Stomach (tissue), 9 donors: ENCODE data around the gene TOR1B. TPM values are rescaled to one million over a fixed set of nuclear protein-coding genes. Genes with fewer than 3 reads are reported as not detected.
A peak's percentile ranks its signal among the peaks of the same experiment; 100 is the strongest.

ENCODE experiments used
- DNase-seq, 2 donors: peaks; one replicate each; pipeline versions ENCODE4 v3.0.0 to v3.0.0-alpha.2; 2013 to 2019
- H3K27ac ChIP-seq, 5 donors: fragments of 200-600 bp in 4 of 5; sonication (generic) in 4 of 5; one replicate each; pipeline ENCODE4 v1.5.1; 2013 to 2019; ENCODE audit warnings: mild to moderate bottlenecking in 1 of 5, moderate library complexity in 1 of 5
- H3K27me3 ChIP-seq, 3 donors: fragments of 200-600 bp; sonication (generic); one replicate each; pipeline ENCODE4 v1.5.1; 2017 to 2019; ENCODE audit warnings: mixed run types in 1 of 3
- H3K36me3 ChIP-seq, 4 donors: fragments of 200-600 bp; sonication (generic); 1 replicate in 3 of 4; 2 replicates in 1 of 4; pipeline ENCODE4 v1.5.1; 2016 to 2019
- H3K4me1 ChIP-seq, 4 donors: fragments of 200-600 bp; sonication (generic); one replicate each; pipeline ENCODE4 v1.5.1; 2016 to 2019
- H3K4me3 ChIP-seq, 4 donors: fragments of 200-600 bp; sonication (generic) in 3 of 4; one replicate each; pipeline ENCODE4 v1.5.1; 2016 to 2019; ENCODE audit warnings: mild to moderate bottlenecking in 1 of 4
- H3K9me3 ChIP-seq, 4 donors: fragments of 200-600 bp; sonication (generic); one replicate each; pipeline ENCODE4 v1.5.1; 2016 to 2019
- EP300 ChIP-seq: sonication (generic); formaldehyde crosslinking; IDR thresholded peaks from one replicate; pipeline ENCODE4 v1.6.1; 2017; ENCODE audit warnings: antibody characterized with exemption
- POLR2A ChIP-seq, 4 donors: fragments of 450-650 bp; IDR thresholded peaks; one replicate each; pipeline ENCODE4 v1.6.1; 2016; ENCODE audit warnings: antibody characterized with exemption in 4 of 4, control low read depth in 2 of 4, mild to moderate bottlenecking in 1 of 4, moderate library complexity in 1 of 4
- POLR2AphosphoS5 ChIP-seq, 3 donors: sonication (generic); formaldehyde crosslinking; IDR thresholded peaks; one replicate each; pipeline ENCODE4 v1.6.1; 2016; ENCODE audit warnings: antibody characterized with exemption in 3 of 3
- WGBS, 5 donors: extraction: QIAGEN DNeasy Blood & Tissue Kit in 3 of 5; methylation state at CpG; one replicate each; pipeline versions ENCODE4 v1.1.5 to v1.1.7; 2013 to 2018; 5-methylcytosine and 5-hydroxymethylcytosine counted together
- intact Hi-C: fragments of 100-400 bp; cut with DNase I; formaldehyde crosslinking; loops from one replicate; pipeline ENCODE4 v1.15.1; 2023; ENCODE audit warnings: low total_unique reads
- polyA plus RNA-seq, 3 donors: library from polyadenylated mRNA; stranded (reverse); fragments of 200-250 nt; gene quantifications; one replicate each; pipeline ENCODE4 v1.2.3, GENCODE V29; 2013
- total RNA-seq, 5 donors: library from RNA; depleted of rRNA; stranded (reverse); fragments of >200 nt; gene quantifications; one replicate each; pipeline versions ENCODE4 v1.1.0 to v1.2.3, GENCODE V29; 2014 to 2016
- TF ChIP-seq, protein P1 (sequence below), 7 experiments: fragments of 450-650 bp in 4 of 7; fragments of 200-600 bp in 3 of 7; sonication (generic) in 3 of 7; IDR thresholded peaks; one replicate each; pipeline ENCODE4 v1.5.1; 2016 to 2019; ENCODE audit warnings: antibody characterized with exemption in 7 of 7, control low read depth in 2 of 7, mild to moderate bottlenecking in 1 of 7
- donor health status: healthy with polysubstance abuse.
- donor health status: Bipolar disorder and iron deficiency.
- donor health status: healthy.

The TOR1B gene
- total and polyA plus RNA-seq, 8 donors, result 4.7 to 151 (median 17.8) TPM

DNA sequence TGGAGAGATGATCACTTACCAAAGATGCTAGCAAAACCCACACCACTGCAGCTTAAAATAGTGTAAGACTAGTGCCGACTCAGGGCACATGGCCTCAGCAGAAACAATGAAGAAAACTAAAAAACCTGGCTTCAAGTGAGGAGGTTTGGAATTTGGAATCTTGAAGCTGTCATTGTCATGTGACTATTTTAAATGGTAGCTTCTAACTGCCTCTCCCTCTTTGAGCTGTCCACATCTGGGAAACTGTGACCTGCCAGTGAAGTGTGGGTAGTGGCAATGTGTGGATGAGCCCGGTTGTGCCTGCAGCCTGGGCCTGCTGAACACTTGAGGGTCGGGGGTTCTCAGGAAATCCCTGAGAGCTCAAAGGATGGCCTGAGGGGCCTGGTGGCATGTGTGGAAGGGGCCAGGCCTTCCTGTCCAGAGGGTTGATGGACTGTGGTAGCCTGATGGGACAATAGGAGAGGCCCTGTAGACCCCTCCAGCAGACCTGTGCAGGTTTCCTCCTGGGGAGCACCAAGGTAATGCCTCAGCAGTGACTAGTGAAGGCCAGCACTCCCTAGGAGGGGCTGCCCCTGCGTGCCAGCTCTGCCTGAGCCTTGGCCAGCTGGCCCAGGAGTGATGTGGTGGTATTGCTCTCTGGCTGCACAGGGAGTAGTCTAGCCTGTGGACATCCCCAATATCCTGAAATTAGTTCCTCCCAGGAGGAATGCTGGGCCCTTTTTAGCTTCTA, 45.9 kb downstream of the TOR1B start:
- H3K27ac ChIP-seq, result no peak overlapping the region
- peaks cover 0 to 50% (median 4%) of the 10 kb centered on the region in 4 donors for H3K4me1 ChIP-seq
- peaks cover 34 to 44% (median 42%) of the 10 kb centered on the region in 4 donors for H3K36me3 ChIP-seq
- intact Hi-C loops, result no loop called here
- H3K4me3 ChIP-seq, result no peak overlapping the region
- no peaks in the 10 kb centered on the region for H3K27me3 ChIP-seq
- WGBS, 5 donors, result 72 to 89% (median 88%) methylated on average over 3 to 4 of the region's 4 CpGs
- TF ChIP-seq POLR2A (IDR thresholded peaks at IDR 0.05) (no peak), POLR2AphosphoS5 (IDR thresholded peaks at IDR 0.05) (no peak), EP300 (no peak)
- TF ChIP-seq, protein P1, sequence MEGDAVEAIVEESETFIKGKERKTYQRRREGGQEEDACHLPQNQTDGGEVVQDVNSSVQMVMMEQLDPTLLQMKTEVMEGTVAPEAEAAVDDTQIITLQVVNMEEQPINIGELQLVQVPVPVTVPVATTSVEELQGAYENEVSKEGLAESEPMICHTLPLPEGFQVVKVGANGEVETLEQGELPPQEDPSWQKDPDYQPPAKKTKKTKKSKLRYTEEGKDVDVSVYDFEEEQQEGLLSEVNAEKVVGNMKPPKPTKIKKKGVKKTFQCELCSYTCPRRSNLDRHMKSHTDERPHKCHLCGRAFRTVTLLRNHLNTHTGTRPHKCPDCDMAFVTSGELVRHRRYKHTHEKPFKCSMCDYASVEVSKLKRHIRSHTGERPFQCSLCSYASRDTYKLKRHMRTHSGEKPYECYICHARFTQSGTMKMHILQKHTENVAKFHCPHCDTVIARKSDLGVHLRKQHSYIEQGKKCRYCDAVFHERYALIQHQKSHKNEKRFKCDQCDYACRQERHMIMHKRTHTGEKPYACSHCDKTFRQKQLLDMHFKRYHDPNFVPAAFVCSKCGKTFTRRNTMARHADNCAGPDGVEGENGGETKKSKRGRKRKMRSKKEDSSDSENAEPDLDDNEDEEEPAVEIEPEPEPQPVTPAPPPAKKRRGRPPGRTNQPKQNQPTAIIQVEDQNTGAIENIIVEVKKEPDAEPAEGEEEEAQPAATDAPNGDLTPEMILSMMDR (IDR thresholded peaks at IDR 0.05), result no peak
- no peak for DNase-seq
- H3K9me3 ChIP-seq, result no peaks in the 10 kb centered on the region

DNA sequence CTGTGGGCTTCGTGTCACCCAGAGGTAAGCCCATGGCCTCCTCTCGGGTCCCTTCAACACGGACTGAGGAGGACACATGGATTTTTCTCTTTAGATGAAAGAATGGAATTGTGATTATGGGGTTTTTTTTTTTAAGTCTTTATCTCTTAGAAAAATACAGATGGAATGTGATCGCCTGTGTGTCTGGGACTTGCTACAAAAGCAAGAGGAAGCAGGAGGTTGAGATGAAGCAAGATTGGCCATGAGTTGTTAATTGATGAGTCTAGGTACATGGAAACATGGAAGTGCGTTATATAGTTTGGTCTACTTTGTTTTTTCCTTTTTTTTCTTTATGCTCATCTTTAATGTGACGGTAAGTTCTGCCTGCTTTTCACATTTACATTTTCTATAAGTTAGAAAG, 46.9 kb downstream of the TOR1B start:
- Histone ChIP-seq H3K9me3 (no peaks in the 10 kb centered on the region), H3K27ac (peak overlapping the region in 2 of 5 donors; percentile 66 to 71), H3K4me3 (no peak overlapping the region), H3K4me1 (peaks cover 0 to 50% (median 4%) of the 10 kb centered on the region in 4 donors), H3K27me3 (no peaks in the 10 kb centered on the region), H3K36me3 (peaks cover 42 to 54% (median 52%) of the 10 kb centered on the region in 4 donors)
- intact Hi-C loops, result no loop called here
- no peak for DNase-seq
- TF ChIP-seq EP300, result no peak
- TF ChIP-seq POLR2A (IDR thresholded peaks at IDR 0.05), result no peak
- no peak for TF ChIP-seq POLR2AphosphoS5 (IDR thresholded peaks at IDR 0.05)
- TF ChIP-seq, protein P1 (IDR thresholded peaks at IDR 0.05), result no peak
- 82 to 89% (median 87%) methylated on average over 6 of the region's 6 CpGs for WGBS, 5 donors

DNA sequence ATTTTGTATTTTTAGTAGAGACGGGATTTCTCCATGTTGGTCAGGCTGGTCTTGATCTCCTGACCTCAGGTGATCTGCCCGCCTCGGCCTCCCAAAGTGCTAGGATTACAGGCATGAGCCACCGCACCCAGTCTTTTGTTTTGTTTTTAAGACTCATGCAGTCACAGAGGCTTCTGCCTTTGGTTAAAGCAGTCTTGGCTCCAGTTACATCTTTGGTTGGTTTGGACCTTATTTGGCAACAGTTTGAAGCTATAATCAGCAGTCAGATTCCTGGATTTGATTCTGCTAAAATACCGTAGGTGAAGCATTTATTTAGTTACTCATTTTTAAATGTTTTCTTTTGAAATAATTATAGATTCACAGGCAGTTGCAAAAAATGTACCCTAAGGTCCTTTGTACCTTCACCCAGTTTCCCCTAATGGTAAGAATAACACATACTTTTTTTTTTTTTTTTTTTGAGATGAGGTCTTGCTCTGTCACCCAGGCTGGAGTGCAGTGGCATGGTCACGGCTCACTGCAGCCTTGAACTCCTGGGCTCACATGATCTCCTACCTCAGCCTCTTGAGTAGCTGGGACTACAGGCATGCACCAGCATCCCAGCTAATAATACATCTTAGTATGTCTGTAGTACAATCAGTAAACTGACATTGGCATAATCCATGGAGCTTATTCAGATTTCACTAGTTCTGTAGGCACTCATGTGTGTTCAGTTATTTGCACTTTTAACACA, 48.0 kb downstream of the TOR1B start:
- H3K27ac ChIP-seq, result peak overlapping the region in 3 of 5 donors; percentile 47 to 71 (median 66)
- DNase-seq, result no peak
- 70 to 84% (median 80%) methylated on average over 6 of the region's 6 CpGs for WGBS, 5 donors
- no peaks in the 10 kb centered on the region for H3K27me3 ChIP-seq
- H3K9me3 ChIP-seq, result no peaks in the 10 kb centered on the region
- TF ChIP-seq POLR2A (IDR thresholded peaks at IDR 0.05), result no peak
- TF ChIP-seq POLR2AphosphoS5 (IDR thresholded peaks at IDR 0.05), result no peak
- TF ChIP-seq, protein P1 (IDR thresholded peaks at IDR 0.05), result no peak
- TF ChIP-seq EP300, result no peak
- H3K4me1 ChIP-seq, result peaks cover 0 to 41% (median 4%) of the 10 kb centered on the region in 4 donors
- H3K4me3 ChIP-seq, result no peak overlapping the region
- peaks cover 43 to 63% (median 60%) of the 10 kb centered on the region in 4 donors for H3K36me3 ChIP-seq
- intact Hi-C loops, result no loop called here

DNA sequence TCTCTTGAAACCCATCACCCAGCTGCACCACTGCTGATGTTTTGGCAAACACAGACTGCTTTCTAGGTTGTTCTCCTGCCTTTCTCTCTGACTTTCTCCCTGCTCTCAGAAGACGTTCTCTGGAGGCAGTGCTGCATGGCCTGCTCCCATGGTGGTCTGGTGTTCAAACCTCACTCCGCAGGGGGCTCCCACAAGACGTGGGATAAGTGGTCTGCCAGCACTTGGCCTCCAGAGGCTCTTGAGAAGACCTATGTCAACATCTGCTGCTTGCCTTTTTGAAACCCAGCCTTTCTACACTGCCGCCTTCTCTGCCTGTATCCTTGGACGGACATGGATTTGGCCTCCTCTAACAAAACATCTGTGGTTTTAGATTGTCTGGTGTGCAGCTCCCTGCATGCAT, 48.8 kb downstream of the TOR1B start:
- peaks cover 0 to 39% (median 4%) of the 10 kb centered on the region in 4 donors for H3K4me1 ChIP-seq
- H3K36me3 ChIP-seq, result peaks cover 50 to 71% (median 69%) of the 10 kb centered on the region in 4 donors
- DNase-seq, result no peak
- no peak overlapping the region for H3K4me3 ChIP-seq
- 65 to 90% (median 66%) methylated on average over 5 of the region's 5 CpGs for WGBS, 5 donors
- TF ChIP-seq, protein P1 (IDR thresholded peaks at IDR 0.05), result no peak
- TF ChIP-seq EP300 (no peak), POLR2AphosphoS5 (IDR thresholded peaks at IDR 0.05) (no peak), POLR2A (IDR thresholded peaks at IDR 0.05) (no peak)
- no peaks in the 10 kb centered on the region for H3K9me3 ChIP-seq
- H3K27me3 ChIP-seq, result no peaks in the 10 kb centered on the region
- H3K27ac ChIP-seq, result peak overlapping the region in 2 of 5 donors; percentile 43 to 52
- intact Hi-C loops, result no loop called here
